Measurements from ENCODE around the gene PFAS.

DNA sequence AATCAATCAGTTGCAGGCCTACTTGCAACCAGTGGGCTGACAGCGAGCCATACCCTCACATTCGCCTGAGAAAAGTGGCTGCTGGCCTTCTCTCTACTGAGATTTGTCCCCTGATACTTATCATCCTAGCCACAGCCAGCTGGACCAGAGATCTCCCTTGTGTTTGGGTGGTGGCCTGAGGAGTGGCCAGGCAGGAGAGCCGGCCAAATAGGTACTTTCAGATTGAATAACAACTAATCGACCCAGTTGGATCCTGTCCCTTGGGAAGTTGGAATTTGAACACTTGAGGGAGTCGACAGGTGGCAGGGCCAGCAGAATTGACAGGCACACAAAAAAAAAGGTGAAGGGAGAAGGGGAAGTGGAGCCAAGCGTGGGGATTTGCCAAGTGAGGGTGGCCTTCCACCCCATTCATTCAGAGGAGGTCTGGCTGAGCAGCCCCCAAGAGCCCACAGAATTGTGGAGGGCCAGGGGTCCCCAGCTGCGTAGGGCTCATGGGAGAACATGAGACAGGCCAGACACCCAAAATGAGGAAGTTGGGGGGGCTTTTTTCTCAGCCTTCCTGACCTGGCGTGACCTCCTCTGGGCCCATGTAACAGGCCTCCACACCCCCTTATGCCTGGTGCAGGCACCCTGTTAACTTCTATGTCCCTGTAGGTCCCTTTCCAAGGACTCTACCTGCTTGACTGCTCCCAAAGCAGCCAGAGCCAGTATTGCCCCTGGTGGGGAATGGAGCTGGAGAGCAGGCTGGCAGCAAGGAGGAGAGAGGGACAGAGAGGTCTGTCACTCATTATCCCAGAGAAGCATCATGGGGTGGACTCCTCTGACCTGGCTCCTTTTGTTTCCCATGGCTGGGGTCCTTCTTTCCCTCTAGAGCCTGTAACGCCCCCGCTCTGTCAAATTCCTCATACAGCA is 36.4 kb downstream of the PFAS start:
- TF ChIP-seq POLR2AphosphoS5 (IDR thresholded peaks at IDR 0.05) (no peak), POLR2A (IDR thresholded peaks at IDR 0.05) (no peak)
